D721Med (cell line): ENCODE measurements around the gene ZNF41.
"Not testable (repeated sequence)": the region's sequence is repeated elsewhere in the genome, so short reads cannot be mapped to it uniquely, and the experiment has no call there.

Experiments
- DNase-seq: peaks from one replicate; pipeline ENCODE4 v3.0.0; 2011; ENCODE audit warnings: low spot score; ENCODE audit not compliant: insufficient read length
- FAIRE-seq: peaks from 2 replicates; lab custom pipeline; 2011; peaks lifted over from hg19 to GRCh38; lab: Jason Lieb, UNC
- CTCF ChIP-seq: IDR thresholded peaks from 2 replicates; pipeline ENCODE4 v1.5.1; 2012; ENCODE audit warnings: mild to moderate bottlenecking, control low read depth; ENCODE audit not compliant: insufficient read depth; ENCODE audit errors: missing control alignments

The ZNF41 gene

GRCh38 chrX:47515941-47516665, 33.1 kb upstream of the ZNF41 start:
- no peak for DNase-seq
- no peak for TF ChIP-seq CTCF
- no peak for FAIRE-seq

GRCh38 chrX:47514533-47515235, 31.7 kb upstream of the ZNF41 start:
- FAIRE-seq = no peak
- DNase-seq = no peak
- no peak for TF ChIP-seq CTCF

GRCh38 chrX:47513034-47513965, 30.3 kb upstream of the ZNF41 start:
- not testable (repeated sequence) for DNase-seq, FAIRE-seq

- FAIRE-seq, DNase-seq: not testable (repeated sequence)
Measured at GRCh38 chrX:47512383-47512782, 29.4 kb upstream of the ZNF41 start.

- FAIRE-seq (no peak), DNase-seq (no peak)
- no peak for TF ChIP-seq CTCF
Measured at GRCh38 chrX:47507153-47507867, 24.3 kb upstream of the ZNF41 start.

- TF ChIP-seq CTCF = no peak
- no peak for FAIRE-seq
- no peak for DNase-seq
Measured at GRCh38 chrX:47503151-47503550, 20.1 kb upstream of the ZNF41 start.

GRCh38 chrX:47502316-47503125, 19.5 kb upstream of the ZNF41 start:
- no peak for DNase-seq
- no peak for TF ChIP-seq CTCF
- FAIRE-seq = no peak
